Posterior cingulate gyrus (tissue), 11 donors: ENCODE results near the gene ANO4.
"Not testable (repeated sequence)": the region's sequence is repeated elsewhere in the genome, so short reads cannot be mapped to it uniquely, and the experiment has no call there.

Experiments used
- DNase-seq, 10 donors: peaks; one replicate each; pipeline versions ENCODE4 v3.0.0 to v3.0.0-alpha.2; 2020 to 2021; ENCODE audit warnings: mixed read lengths in 3 of 10
- intact Hi-C: fragments of 100-400 bp; cut with DNase I; formaldehyde crosslinking; loops from one replicate; pipeline ENCODE4 v1.15.1; 2023

The ANO4 gene

GRCh38 chr12:101074940-101075680, 280.5 kb downstream of the ANO4 start:
- no peak for DNase-seq
- intact Hi-C loops: no loop called here

GRCh38 chr12:101076921-101077320, 282.3 kb downstream of the ANO4 start:
- intact Hi-C loops: no loop called here

GRCh38 chr12:101077791-101078528, 283.4 kb downstream of the ANO4 start:
- no peak for DNase-seq

More at GRCh38 chr12:101076921-101077320, 282.3 kb downstream of the ANO4 start:
- DNase-seq: no peak

GRCh38 chr12:101078536-101079285, 284.1 kb downstream of the ANO4 start:
- intact Hi-C loops: loop anchor here (2.0 kb wide), 1 partner anchor 280 kb away; no protein-coding TSS in a partner anchor
- no peak for DNase-seq

More at GRCh38 chr12:101077791-101078528, 283.4 kb downstream of the ANO4 start:
- intact Hi-C loops: loop anchor here (2.0 kb wide), 1 partner anchor 279 kb away; no protein-coding TSS in a partner anchor

GRCh38 chr12:101082706-101083105, 288.1 kb downstream of the ANO4 start:
- intact Hi-C loops: no loop called here
- DNase-seq: no peak

GRCh38 chr12:101086490-101087135, 292.0 kb downstream of the ANO4 start:
- intact Hi-C loops: no loop called here
- peak in 1 of 10 donors; percentile 42 for DNase-seq

GRCh38 chr12:101087920-101088319, 293.3 kb downstream of the ANO4 start:
- DNase-seq: no peak
- intact Hi-C loops: no loop called here

- intact Hi-C loops: no loop called here
- no peak for DNase-seq
Observed at GRCh38 chr12:101089271-101089670, 294.7 kb downstream of the ANO4 start.

GRCh38 chr12:101090222-101090621, 295.6 kb downstream of the ANO4 start:
- DNase-seq, intact Hi-C loops: not testable (repeated sequence)

GRCh38 chr12:101097829-101098580, 303.4 kb downstream of the ANO4 start:
- intact Hi-C loops: no loop called here
- no peak for DNase-seq

GRCh38 chr12:101107032-101107763, 312.6 kb downstream of the ANO4 start:
- DNase-seq: no peak
- intact Hi-C loops: no loop called here

GRCh38 chr12:101108130-101108529, 313.6 kb downstream of the ANO4 start:
- DNase-seq: no peak
- intact Hi-C loops: no loop called here

GRCh38 chr12:101110866-101111265, 316.3 kb downstream of the ANO4 start:
- peak in 1 of 10 donors; percentile 8 for DNase-seq
- intact Hi-C loops: no loop called here

- DNase-seq: no peak
- intact Hi-C loops: no loop called here
Observed at GRCh38 chr12:101111441-101111840, 316.9 kb downstream of the ANO4 start.

GRCh38 chr12:101115326-101115725, 320.8 kb downstream of the ANO4 start:
- DNase-seq: no peak
- intact Hi-C loops: no loop called here

- intact Hi-C loops: no loop called here
- no peak for DNase-seq
Observed at GRCh38 chr12:101116911-101117310, 322.3 kb downstream of the ANO4 start.

GRCh38 chr12:101117842-101118241, 323.3 kb downstream of the ANO4 start:
- no peak for DNase-seq

GRCh38 chr12:101127521-101128219, 333.1 kb downstream of the ANO4 start:
- intact Hi-C loops: no loop called here
- DNase-seq: no peak

More at GRCh38 chr12:101117842-101118241, 323.3 kb downstream of the ANO4 start:
- intact Hi-C loops: no loop called here
